ENCODE results near the gene ACOX3. TPM values are rescaled to one million over a fixed set of nuclear protein-coding genes. Genes with fewer than 3 reads are reported as not detected.

The ACOX3 gene
- total RNA-seq, 4 donors from 2014 or later = 18.7 to 104 (median 31.3) TPM

GRCh38 chr4:8473198-8473919 lies 32.8 kb upstream of the ACOX3 start:
- H3K27ac ChIP-seq = peak overlapping the region; percentile 59 to 84 (median 63)
- in situ Hi-C loops (cut with MboI; ENCODE audit: low pct_ligation_motif_present in 1 of 4, low pct_unique_long_range_greater_than_20kb in 1 of 4, low sequenced_read_pairs in 3 of 4) = loop anchor here in 1 of 4 donors (25.0 kb wide), 1 partner anchor 114 kb away; the partner anchor contains the start of genes CPZ and GPR78
- no peaks in the 10 kb centered on the region for H3K9me3 ChIP-seq
- TF ChIP-seq EP300 (IDR thresholded peaks at IDR 0.05; ENCODE audit: low read depth) (no peak), POLR2A (IDR thresholded peaks at IDR 0.05) (no peak), POLR2AphosphoS5 (IDR thresholded peaks at IDR 0.05) (no peak), CTCF (IDR thresholded peaks at IDR 0.05) (no peak)
- H3K4me3 ChIP-seq = no peak overlapping the region
- no peaks in the 10 kb centered on the region for H3K27me3 ChIP-seq
- DNase-seq = no peak
- intact Hi-C loops (cut with DNase I; ENCODE audit: low total_unique reads) = loop anchor here (5.0 kb wide), 1 partner anchor 119 kb away; the partner anchor contains the start of gene CPZ
- peaks cover 5 to 21% (median 12%) of the 10 kb centered on the region in 4 donors for H3K4me1 ChIP-seq
- WGBS, 2 donors (ENCODE audit: low coverage in 1 of 2) = 88% methylated on average over 17 of the region's 23 CpGs; no CpG with 5 or more reads in 1 of the 2 donors
- no peaks in the 10 kb centered on the region for H3K36me3 ChIP-seq

GRCh38 chr4:8472689-8473197 lies 32.2 kb upstream of the ACOX3 start:
- TF ChIP-seq EP300 (IDR thresholded peaks at IDR 0.05; ENCODE audit: low read depth) = no peak
- TF ChIP-seq POLR2AphosphoS5 (IDR thresholded peaks at IDR 0.05) = peak in 2 of 3 donors; percentile 14 to 34
- TF ChIP-seq CTCF (IDR thresholded peaks at IDR 0.05) = no peak
- no peak for TF ChIP-seq POLR2A (IDR thresholded peaks at IDR 0.05)
- H3K27me3 ChIP-seq = no peaks in the 10 kb centered on the region
- H3K4me1 ChIP-seq = peaks cover 5 to 21% (median 12%) of the 10 kb centered on the region in 4 donors
- H3K9me3 ChIP-seq = no peaks in the 10 kb centered on the region
- WGBS, 2 donors (ENCODE audit: low coverage in 1 of 2) = 61 to 63% methylated on average over 3 to 7 of the region's 7 CpGs
- H3K4me3 ChIP-seq = no peak overlapping the region
- no peak for DNase-seq
- in situ Hi-C loops (cut with MboI; ENCODE audit: low pct_ligation_motif_present in 1 of 4, low pct_unique_long_range_greater_than_20kb in 1 of 4, low sequenced_read_pairs in 3 of 4) (loop anchor here in 1 of 4 donors (25.0 kb wide), 1 partner anchor 115 kb away; the partner anchor contains the start of genes CPZ and GPR78), intact Hi-C loops (cut with DNase I; ENCODE audit: low total_unique reads) (loop anchor here (5.0 kb wide), 1 partner anchor 120 kb away; the partner anchor contains the start of gene CPZ)
- peak overlapping the region; percentile 59 to 84 (median 63) for H3K27ac ChIP-seq
- peaks cover 0 to 6% (median 2%) of the 10 kb centered on the region in 4 donors for H3K36me3 ChIP-seq

GRCh38 chr4:8472158-8472688 lies 31.7 kb upstream of the ACOX3 start:
- TF ChIP-seq CTCF (IDR thresholded peaks at IDR 0.05) (no peak), POLR2AphosphoS5 (IDR thresholded peaks at IDR 0.05) (no peak), POLR2A (IDR thresholded peaks at IDR 0.05) (no peak), EP300 (IDR thresholded peaks at IDR 0.05; ENCODE audit: low read depth) (no peak)
- Histone ChIP-seq H3K27ac (peak overlapping the region; percentile 59 to 84 (median 63)), H3K9me3 (no peaks in the 10 kb centered on the region), H3K4me1 (peaks cover 5 to 21% (median 12%) of the 10 kb centered on the region in 4 donors), H3K4me3 (no peak overlapping the region), H3K27me3 (no peaks in the 10 kb centered on the region), H3K36me3 (peaks cover 0 to 8% (median 2%) of the 10 kb centered on the region in 4 donors)
- no peak for DNase-seq
- WGBS, 2 donors (ENCODE audit: low coverage in 1 of 2) = 90% methylated on average over 8 of the region's 8 CpGs; no CpG with 5 or more reads in 1 of the 2 donors
- in situ Hi-C loops (cut with MboI; ENCODE audit: low pct_ligation_motif_present in 1 of 4, low pct_unique_long_range_greater_than_20kb in 1 of 4, low sequenced_read_pairs in 3 of 4) (loop anchor here in 1 of 4 donors (25.0 kb wide), 1 partner anchor 115 kb away; the partner anchor contains the start of genes CPZ and GPR78), intact Hi-C loops (cut with DNase I; ENCODE audit: low total_unique reads) (loop anchor here (5.0 kb wide), 1 partner anchor 120 kb away; the partner anchor contains the start of gene CPZ)
